Activated CD8-positive, alpha-beta memory T cell treated with anti-CD3 and anti-CD28 coated beads for 48 hours (primary cell): ENCODE data around the gene FAM89B.
A peak's percentile ranks its signal among the peaks of the same experiment; 100 is the strongest.

Source experiments
- DNase-seq, 3 experiments: peaks; one replicate each; pipeline ENCODE4 v3.0.0-alpha.2; 2020; ENCODE audit warnings: low read depth in 2 of 3, low spot score in 2 of 3

FAM89B gene

DNA sequence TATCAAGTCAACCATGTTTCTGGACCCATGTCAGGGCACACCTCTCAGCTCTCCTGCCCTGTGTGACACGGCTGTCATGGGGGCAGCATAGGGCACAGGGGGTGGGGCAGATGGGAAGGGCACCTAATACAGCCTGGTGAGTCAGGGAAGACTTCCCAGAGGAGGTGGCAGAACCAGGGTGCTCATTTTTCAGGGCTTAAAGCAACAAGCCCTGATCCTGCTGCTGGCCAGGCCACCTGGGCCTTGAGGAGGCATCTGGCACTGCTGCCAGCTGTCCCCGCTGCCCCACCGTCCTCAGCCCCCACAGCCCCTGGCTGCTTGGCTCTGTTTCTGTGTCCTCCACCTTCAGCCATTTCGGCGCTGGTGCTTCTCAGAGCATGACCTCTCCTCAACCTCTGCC, 37.3 kb downstream of the FAM89B start:
- no peak for DNase-seq

DNA sequence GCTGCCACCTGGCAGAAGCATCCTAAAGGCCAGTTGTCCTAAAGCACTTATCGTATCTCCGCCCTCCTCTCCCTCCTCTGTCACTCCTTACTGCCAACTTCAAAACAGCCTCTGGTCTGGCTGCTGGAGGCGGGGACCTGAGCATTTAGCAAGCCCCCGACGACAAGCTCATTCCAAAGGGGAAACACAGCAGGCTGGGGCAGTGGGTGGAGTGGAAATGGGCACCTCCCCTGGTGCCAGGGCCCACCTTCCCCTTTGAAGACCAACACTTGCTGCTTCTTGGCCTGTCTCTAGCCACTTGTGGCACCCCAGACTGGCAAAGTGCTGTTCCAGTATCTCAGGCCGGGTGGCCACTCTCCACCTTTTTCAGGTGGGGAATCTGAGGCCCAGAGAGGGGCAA, 38.1 kb downstream of the FAM89B start:
- DNase-seq: no peak

DNA sequence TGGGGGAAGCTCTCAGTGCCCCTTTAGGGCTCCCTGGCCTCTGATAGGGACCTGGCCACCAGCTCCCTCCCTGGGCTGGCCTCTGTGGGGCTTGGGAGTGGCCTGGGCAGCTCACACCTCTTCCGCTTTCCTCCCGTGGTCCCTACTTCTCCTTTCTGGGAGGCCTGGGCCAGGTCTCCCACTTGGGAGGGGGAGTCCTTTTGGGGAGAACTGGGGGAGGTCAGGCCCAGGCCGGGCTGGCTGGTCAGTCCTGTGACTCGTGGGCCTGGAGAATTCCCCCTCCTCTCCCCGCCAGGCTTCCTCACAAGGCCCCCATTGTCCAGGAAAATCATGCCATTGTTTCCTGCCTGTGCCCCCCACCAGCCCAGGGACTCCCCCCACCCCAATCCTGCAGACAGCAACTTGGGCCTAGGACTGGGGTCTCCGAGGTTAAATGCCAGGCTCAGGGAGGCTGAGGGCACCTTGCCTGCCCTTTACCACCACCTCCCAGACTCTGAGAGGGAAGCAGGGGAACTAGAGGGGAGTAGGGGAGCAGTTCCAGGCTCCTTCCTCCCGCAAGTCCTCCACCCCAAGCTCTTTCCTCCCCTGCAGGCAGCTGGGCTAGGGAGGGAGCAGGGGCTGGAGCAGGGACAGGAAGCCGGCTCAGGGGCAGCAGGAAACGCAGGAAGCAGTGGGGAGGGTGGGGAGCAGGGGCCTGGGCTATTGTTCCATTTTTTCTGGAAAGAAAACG, 38.9 kb downstream of the FAM89B start:
- DNase-seq: no peak

DNA sequence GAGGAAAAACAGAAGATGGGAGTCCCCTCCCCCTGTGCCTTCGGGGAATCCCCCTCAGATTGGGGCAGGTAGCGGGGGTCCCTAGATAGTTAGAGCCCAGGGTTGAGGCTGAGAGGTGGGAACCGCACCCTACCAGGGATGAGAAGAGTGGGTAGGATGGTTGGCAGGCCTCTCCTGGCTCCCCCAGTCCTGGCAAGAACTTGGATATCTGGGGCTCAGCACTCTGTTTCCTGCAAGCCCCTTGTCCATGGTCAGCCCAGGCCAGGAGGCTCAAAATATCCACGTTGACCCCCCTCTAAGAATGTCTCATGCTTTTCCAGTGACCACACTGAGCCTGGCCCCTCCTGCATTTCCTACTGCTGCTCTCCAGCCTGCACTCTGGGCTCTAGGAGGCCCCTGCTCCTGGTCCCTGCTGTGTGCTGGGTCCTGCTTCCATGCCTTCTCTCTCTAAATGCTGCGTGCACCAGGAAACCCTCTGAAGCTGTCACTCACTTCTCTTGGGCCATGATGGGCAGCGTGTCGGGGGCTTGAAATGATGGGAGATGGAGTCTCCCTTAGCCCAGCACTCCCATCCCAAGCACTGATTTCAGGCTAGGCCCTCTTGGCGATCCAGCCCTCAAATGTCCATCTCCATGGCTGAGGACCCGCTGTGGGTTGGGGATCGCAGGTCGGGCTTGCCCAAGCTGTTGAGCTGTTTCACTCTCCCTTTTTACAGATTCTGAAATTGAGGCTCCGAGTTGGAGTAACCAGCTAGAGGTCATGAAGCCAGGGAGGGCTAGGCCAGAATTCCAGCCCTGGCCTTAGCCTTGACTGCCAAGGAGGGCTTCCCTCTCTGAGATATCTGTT, 39.6 kb downstream of the FAM89B start:
- DNase-seq: no peak

DNA sequence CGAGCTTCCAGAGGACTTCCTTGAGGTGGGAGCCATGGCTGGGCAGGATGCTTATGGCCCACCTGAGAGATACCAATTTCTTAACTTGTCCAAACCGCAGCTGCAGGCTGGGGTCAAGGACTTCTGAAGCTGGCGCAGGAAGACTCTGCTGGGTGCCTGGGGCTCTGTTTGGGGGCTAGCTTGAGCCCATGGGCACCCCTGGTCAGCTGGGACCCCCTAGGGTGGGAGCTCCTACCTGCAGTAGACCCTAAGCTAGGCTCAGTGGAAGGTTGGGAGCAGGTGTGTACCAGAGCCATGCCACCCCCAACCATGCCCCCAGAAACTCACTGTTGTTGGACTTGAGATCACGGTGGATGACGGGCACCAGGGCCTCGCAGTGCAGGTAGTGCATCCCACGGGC, 40.4 kb downstream of the FAM89B start:
- no peak for DNase-seq

DNA sequence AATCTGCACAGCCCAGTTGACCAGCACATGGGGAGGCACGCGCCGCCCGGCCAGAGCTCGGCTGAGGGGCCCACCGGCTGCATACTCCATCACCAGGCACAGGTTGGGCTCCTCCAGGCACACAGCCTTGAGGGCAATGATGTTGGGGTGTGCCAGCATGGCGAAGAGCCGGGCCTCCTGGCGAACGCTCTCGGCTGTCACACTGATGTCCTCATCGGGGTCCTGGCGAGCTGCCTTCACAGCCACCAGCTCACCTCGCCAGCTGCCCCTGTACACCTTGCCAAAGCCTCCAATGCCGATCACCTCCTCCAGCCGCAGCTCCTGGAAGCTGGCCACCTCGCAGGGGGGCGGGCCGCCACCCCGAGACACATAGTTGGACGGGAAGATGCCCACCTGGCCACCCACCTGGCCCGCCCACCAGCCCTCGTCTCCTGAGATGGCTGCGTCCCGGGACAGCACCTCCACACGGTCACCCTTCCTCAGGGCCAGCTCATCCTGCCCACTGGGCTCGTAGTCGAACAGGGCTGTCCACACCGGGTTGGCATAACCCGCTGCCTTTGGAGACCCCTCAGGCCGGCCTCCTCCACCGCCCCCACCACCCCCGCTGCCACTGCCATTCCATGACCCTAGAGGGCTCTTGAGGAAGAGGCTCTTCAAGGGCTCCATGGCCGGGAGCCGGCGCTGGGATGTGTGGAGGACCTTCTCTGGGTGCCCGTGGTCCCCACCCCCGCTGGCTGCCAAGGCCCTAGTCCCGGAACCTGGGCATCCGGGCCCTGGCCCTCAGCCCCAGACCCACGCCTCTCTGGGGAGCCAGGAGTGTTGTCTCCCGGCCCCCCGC, 41.0 kb downstream of the FAM89B start:
- DNase-seq: no peak

DNA sequence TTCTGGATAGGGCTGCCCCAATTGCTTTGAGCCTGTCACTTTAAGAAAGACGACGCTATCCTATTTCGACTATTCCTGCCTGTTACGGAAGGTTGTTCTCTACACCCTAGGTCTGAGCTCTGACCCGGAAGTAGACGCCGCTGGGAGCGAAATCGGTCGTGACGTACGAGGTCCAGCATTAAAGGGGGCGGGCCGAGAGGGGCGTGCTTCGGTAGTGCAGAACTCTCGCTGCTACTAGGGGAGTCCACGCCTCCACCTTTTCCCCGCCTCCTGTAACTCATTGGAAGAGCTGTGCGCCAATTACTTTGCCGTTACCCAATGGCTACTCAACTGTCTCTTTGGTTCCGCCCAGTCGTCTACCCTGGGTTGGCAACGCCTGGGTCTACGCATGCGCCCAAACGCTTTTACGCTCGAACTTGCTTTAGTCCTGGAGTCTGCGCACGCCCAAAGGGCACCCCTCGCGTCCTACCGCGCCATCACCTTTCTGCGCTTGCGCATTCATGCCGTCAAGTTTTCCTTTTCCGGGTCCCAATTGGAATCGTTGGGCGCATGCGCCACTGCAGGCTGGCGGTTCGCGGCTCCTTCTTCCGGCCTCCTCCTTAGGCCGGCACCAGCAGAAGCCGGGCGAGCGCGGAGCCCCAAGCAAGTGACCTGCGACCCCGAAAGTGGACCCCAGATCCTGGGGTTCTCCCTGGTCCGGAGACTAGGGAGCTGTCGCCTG, 43.1 kb downstream of the FAM89B start, which contains the start of gene PCNX3:
TSS of gene PCNX3 (plus strand) at position 548 of the 721 bp plus-strand sequence. CDS start 536 bp downstream, outside the sequence.
- DNase-seq: peak; percentile 96 to 99 (median 99)

DNA sequence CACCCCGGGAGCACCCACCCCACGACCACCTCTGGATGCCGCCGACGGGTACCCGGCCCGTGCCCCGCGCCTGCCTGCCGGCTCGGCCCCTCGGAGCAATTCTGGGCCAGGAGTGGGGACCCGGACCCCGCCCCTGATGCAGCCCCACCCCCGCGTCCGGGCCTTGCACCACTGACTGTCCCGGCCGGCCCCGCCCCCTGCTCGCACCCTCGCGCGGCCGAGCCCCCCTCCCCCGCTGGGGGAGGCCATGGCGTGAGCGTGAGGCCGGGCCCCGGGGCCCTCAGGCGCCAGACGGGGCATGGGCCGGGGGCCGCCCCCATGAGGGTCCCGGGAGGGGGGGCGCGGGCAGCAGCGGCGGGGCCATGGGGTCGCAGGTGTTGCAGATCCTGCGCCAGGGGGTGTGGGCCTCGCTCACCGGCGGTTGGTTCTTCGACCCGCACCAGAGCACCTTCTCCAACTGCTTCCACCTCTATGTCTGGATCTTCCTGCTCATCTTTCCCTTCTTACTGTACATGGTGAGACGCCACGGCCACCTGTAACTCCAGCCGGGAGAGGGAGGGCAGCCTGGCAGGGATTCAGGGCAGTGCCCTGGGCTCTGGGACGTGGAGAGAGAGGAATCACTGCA, 43.7 kb downstream of the FAM89B start:
- DNase-seq: no peak

DNA sequence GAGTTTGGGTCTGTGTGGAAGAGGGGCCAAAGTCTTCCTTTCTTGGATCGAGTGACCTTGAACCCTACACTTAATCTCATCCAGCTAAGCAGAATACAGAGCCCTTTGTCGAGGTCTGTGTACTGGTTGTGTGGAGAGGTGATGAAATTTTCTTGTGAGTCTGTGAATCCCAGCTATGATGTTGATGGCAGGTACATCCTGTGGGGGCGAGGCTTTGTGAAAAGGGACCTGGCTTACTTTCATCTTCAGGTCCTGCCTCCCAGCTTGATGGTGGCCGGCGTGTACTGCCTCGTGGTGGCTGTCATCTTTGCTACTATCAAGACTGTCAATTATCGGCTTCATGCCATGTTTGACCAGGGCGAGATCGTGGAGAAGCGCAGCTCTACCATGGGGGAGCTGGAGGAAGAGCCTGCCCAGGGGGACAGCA, 44.2 kb downstream of the FAM89B start:
- no peak for DNase-seq

DNA sequence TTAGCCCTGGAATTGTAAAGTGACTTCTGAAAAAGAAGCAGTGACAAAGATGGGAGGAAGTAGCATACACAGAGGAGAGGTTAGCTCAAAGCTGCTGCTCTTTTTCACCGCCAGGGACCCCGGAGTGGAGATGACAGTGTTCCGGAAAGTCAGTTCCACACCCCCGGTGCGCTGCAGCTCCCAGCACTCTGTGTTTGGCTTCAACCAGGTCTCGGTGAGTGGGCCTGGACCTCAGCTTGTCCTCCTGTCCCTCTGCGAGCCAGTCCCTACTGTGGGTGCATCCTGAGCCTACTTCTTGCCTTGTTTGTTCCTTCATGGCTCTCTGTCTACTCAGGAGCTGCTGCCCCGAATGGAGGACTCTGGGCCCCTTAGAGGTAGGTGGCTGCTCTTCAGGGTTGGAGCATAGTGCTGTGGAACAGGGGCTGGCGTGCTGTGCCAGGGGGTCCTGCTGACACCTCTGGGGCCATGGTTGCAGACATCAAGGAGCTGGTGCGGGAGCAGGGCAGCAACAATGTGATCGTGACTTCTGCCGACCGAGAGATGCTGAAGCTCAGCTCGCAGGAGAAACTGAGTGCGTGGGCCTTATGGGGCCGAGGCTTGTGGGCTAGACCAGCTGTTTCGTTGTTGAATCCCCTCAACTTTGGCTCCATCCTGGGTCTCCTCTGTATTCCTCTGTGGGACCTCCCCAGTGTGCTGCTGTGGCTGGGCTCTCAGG, 45.0 kb downstream of the FAM89B start:
- DNase-seq: no peak

DNA sequence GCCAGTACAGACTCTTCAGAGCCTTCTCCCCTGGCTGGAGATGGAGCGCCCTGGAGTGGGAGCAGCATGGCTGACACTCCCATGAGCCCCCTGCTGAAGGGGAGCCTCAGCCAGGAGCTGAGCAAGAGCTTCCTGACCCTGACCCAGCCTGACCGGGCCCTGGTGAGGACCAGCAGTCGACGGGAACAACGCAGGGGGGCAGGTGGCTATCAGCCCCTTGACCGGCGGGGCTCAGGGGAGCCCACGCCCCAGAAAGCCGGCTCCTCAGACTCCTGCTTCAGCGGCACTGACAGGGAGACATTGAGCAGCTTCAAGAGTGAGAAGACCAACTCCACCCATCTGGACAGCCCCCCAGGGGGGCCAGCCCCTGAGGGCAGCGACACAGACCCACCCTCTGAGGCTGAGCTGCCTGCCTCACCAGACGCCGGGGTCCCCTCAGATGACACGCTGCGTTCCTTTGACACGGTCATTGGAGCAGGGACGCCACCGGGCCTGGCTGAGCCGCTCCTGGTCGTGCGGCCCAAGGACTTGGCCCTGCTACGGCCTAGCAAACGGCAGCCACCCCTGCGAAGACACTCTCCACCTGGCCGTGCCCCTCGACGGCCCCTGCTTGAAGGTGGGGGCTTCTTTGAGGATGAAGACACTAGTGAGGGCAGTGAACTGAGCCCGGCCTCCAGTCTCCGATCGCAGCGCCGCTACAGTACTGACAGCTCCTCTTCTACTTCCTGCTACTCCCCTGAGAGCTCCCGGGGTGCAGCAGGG, 45.8 kb downstream of the FAM89B start:
- DNase-seq: no peak

DNA sequence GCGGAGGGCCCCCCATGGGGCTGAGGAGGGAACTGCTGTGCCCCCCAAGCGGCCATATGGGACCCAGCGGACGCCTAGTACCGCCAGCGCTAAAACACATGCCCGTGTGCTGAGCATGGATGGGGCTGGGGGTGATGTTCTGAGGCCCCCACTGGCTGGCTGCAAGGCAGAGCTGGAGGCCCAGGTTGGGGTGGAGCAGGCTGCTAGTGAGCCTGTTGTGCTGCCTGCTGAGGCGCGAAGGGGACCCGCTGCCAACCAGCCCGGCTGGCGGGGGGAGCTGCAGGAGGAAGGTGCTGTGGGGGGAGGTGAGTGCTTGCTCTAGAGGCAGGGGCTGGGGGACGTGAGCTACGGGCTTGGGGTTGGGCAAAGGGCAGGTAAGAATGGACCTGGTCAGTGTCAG, 46.4 kb downstream of the FAM89B start:
- DNase-seq: no peak

DNA sequence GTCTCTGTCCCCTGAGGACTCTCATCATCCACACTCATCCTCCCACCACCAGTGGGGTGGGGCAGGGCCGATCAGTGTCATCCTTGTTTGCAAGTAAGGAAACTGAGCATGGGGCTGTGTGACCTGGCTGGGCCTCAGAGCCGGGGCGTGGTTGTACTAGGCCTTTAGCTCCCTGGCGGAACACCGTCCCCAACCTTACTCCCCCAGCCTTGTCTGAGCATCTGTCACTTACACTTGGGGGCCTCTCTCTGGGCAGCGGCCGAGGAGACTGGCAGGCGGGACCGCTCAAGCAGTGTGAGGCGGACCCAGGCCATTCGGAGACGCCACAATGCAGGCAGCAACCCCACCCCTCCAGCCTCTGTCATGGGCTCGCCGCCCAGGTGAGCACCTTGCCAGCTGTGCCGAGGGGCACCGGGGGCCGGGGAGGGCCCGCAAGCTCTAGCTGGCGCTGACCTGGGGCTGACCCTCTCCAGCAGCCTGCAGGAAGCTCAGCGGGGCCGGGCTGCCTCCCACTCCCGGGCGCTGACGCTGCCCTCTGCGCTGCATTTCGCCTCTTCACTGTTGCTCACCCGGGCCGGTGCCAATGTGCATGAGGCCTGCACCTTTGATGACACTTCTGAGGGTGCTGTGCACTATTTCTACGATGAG, 47.1 kb downstream of the FAM89B start:
- DNase-seq: no peak

DNA sequence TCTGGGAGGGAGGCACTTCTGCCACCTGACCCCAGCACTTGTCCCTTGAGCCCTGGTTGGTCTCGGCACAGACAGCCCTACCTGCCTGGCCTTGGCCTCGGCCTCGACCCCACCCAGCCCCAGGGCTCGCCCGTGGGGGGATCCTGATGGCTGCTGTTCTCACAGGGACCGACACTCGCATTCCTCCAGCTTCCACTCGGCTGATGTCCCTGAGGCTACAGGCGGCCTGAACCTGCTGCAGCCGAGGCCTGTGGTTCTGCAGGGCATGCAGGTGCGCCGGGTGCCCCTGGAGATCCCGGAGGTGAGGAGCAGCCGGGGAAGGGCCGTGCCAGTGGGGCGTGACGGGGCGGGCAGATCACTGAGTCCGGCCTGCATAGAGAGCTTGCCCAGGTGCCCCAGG, 48.3 kb downstream of the FAM89B start:
- no peak for DNase-seq

DNA sequence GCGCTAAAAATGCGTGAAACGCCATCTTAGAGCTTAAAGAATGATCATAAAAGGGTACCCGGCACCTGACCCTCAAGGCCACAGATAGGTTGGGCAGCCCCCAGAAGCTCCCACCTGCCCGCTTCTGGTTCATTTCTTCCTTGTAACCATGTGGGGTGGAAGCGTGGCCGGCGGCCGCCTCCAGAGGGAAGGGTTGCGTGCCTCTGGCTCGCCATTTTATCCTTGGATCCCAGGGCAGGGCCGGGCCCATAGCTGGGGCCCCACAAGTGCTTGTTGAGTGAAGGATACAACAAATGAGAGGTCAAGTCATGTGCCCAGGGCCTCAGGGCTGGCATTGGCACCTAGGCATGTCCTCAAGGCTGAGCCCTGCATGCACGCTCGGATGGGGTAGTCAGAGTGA, 49.1 kb downstream of the FAM89B start:
- no peak for DNase-seq

DNA sequence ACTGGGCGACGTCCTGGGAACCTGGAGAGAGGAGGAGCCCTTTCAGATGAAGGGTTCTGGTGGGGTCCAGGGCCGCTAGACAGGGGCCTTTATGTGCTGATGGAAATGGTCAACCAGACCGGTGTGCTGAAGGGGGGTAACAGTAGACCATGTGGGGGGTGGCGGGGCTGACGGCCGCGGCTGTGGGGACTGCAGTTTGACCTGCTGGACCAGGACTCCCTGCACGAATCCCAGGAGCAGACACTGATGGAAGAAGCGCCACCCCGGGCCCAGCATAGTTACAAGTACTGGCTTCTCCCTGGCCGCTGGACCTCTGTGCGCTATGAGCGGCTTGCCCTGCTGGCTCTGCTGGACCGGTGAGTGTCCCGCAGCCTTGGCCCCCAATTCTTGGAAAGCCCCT, 49.7 kb downstream of the FAM89B start:
- no peak for DNase-seq

DNA sequence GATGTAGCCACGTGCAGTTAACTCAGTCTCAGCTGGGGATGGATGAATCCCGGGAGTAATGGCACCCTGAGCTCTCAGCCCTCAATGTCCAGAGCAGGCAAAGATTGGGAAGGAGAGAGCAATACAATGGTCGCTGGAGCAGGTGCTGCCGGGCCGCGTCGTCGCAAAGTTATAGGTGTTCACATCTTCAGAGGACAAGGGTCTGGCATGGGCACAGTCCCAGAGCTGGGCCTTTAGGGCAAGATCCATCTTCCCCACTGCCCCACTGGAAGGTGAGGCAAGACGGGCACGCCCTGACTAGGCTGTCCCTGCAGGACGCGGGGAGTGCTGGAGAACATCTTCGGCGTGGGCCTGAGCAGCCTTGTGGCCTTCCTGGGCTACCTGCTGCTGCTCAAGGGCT, 50.8 kb downstream of the FAM89B start:
- DNase-seq: no peak
